Activated T-cell treated with anti-CD3 and anti-CD28 coated beads, Interleukin-2, amount 50 U/mL, for 72 hours (primary cell): ENCODE measurements around the gene TCF4. TPM values are rescaled to one million over a fixed set of nuclear protein-coding genes. Genes with fewer than 3 reads are reported as not detected.

Experiments used
- ATAC-seq, 2 donors: fragments of 150-1000 bp; cut with Tn5 transposase; replicated peaks in 1 of 2; 2 replicates each; pipeline ENCODE4 v1.10.0; 2021; ENCODE audit warnings: moderate library complexity in 2 of 2, mild to moderate bottlenecking in 1 of 2
- DNase-seq, 2 donors: peaks; one replicate each; pipeline ENCODE4 v3.0.0; 2021 to 2022; ENCODE audit warnings: mixed read lengths in 1 of 2
- H3K27ac Mint-ChIP-seq: one replicate; pipeline ENCODE4 v1.8.0; 2022; ENCODE audit warnings: mild to moderate bottlenecking, moderate library complexity, mixed read lengths
- H3K27me3 Mint-ChIP-seq: one replicate; pipeline ENCODE4 v1.8.0; 2022; ENCODE audit warnings: low read depth, mixed read lengths
- H3K36me3 Mint-ChIP-seq, 2 donors: one replicate each; pipeline ENCODE4 v1.8.0; 2022; ENCODE audit warnings: mixed read lengths in 2 of 2, mild to moderate bottlenecking in 1 of 2; ENCODE audit not compliant: insufficient read depth in 2 of 2
- H3K4me1 Mint-ChIP-seq: one replicate; pipeline ENCODE4 v1.8.0; 2022; ENCODE audit warnings: low read depth, mixed read lengths
- H3K4me3 Mint-ChIP-seq, 2 donors: one replicate each; pipeline ENCODE4 v1.8.0; 2022; ENCODE audit warnings: mild to moderate bottlenecking in 2 of 2, mixed read lengths in 2 of 2, moderate library complexity in 2 of 2
- H3K9me3 Mint-ChIP-seq, 2 donors: one replicate each; pipeline ENCODE4 v1.8.0; 2022; ENCODE audit warnings: mixed read lengths in 2 of 2
- total RNA-seq, 2 donors: library from RNA; stranded (reverse); gene quantifications; one replicate each; pipeline ENCODE4 v1.2.3, GENCODE V29; 2022

Gene TCF4
- total RNA-seq, 2 donors from 2014 or later = 1.8 to 2.4 TPM

GRCh38 chr18:55374741-55375140 lies 213.3 kb downstream of the TCF4 start:
- ATAC-seq (no peak), DNase-seq (no peak)
- Mint-ChIP-seq H3K27me3 (no peaks in the 10 kb centered on the region), H3K36me3 (peaks cover 0 to 1% of the 10 kb centered on the region in 2 donors), H3K9me3 (peaks cover 0 to 1% of the 10 kb centered on the region in 2 donors), H3K27ac (no peak overlapping the region), H3K4me3 (no peak overlapping the region), H3K4me1 (no peaks in the 10 kb centered on the region)

GRCh38 chr18:55372209-55372608 lies 215.8 kb downstream of the TCF4 start:
- Mint-ChIP-seq H3K36me3 (peaks cover 0 to 1% of the 10 kb centered on the region in 2 donors), H3K27me3 (no peaks in the 10 kb centered on the region), H3K4me1 (no peaks in the 10 kb centered on the region), H3K4me3 (no peak overlapping the region), H3K27ac (no peak overlapping the region), H3K9me3 (peaks cover 0 to 1% of the 10 kb centered on the region in 2 donors)
- DNase-seq = no peak
- ATAC-seq = no peak

- Mint-ChIP-seq H3K9me3 (peaks cover 0 to 1% of the 10 kb centered on the region in 2 donors), H3K4me3 (no peak overlapping the region), H3K27ac (no peak overlapping the region), H3K36me3 (peaks cover 0 to 1% of the 10 kb centered on the region in 2 donors), H3K4me1 (no peaks in the 10 kb centered on the region), H3K27me3 (no peaks in the 10 kb centered on the region)
- ATAC-seq (no peak), DNase-seq (no peak)
Observed at GRCh38 chr18:55370936-55371335, 217.1 kb downstream of the TCF4 start.

- H3K4me1 Mint-ChIP-seq = no peaks in the 10 kb centered on the region
- no peak overlapping the region for H3K4me3 Mint-ChIP-seq
- H3K36me3 Mint-ChIP-seq = peaks cover 0 to 1% of the 10 kb centered on the region in 2 donors
- DNase-seq = no peak
- peaks cover 0 to 1% of the 10 kb centered on the region in 2 donors for H3K9me3 Mint-ChIP-seq
- no peak for ATAC-seq
- H3K27me3 Mint-ChIP-seq = no peaks in the 10 kb centered on the region
- no peak overlapping the region for H3K27ac Mint-ChIP-seq
Observed at GRCh38 chr18:55369346-55369745, 218.6 kb downstream of the TCF4 start.

- no peaks in the 10 kb centered on the region for H3K36me3 Mint-ChIP-seq
- ATAC-seq = no peak
- no peak overlapping the region for H3K27ac Mint-ChIP-seq
- no peaks in the 10 kb centered on the region for H3K9me3 Mint-ChIP-seq
- no peak for DNase-seq
- no peaks in the 10 kb centered on the region for H3K27me3 Mint-ChIP-seq
- no peak overlapping the region for H3K4me3 Mint-ChIP-seq
- H3K4me1 Mint-ChIP-seq = no peaks in the 10 kb centered on the region
Observed at GRCh38 chr18:55365342-55365741, 222.7 kb downstream of the TCF4 start.

GRCh38 chr18:55362303-55362702 lies 225.7 kb downstream of the TCF4 start:
- Mint-ChIP-seq H3K4me1 (no peaks in the 10 kb centered on the region), H3K36me3 (no peaks in the 10 kb centered on the region), H3K27me3 (no peaks in the 10 kb centered on the region), H3K27ac (no peak overlapping the region), H3K4me3 (no peak overlapping the region), H3K9me3 (no peaks in the 10 kb centered on the region)
- ATAC-seq (no peak), DNase-seq (no peak)

- Mint-ChIP-seq H3K4me1 (no peaks in the 10 kb centered on the region), H3K9me3 (no peaks in the 10 kb centered on the region), H3K36me3 (no peaks in the 10 kb centered on the region), H3K4me3 (no peak overlapping the region), H3K27ac (no peak overlapping the region), H3K27me3 (no peaks in the 10 kb centered on the region)
- DNase-seq (no peak), ATAC-seq (no peak)
Observed at GRCh38 chr18:55361492-55362250, 226.3 kb downstream of the TCF4 start.

GRCh38 chr18:55360061-55360460 lies 227.9 kb downstream of the TCF4 start:
- no peaks in the 10 kb centered on the region for H3K36me3 Mint-ChIP-seq
- ATAC-seq = no peak
- H3K4me3 Mint-ChIP-seq = no peak overlapping the region

GRCh38 chr18:55356815-55357214 lies 231.2 kb downstream of the TCF4 start:
- DNase-seq (no peak), ATAC-seq (no peak)
- Mint-ChIP-seq H3K9me3 (no peaks in the 10 kb centered on the region), H3K27me3 (peaks cover 24% of the 10 kb centered on the region), H3K4me3 (no peak overlapping the region), H3K4me1 (no peaks in the 10 kb centered on the region), H3K27ac (no peak overlapping the region), H3K36me3 (no peaks in the 10 kb centered on the region)

More at GRCh38 chr18:55360061-55360460, 227.9 kb downstream of the TCF4 start:
- H3K4me1 Mint-ChIP-seq = no peaks in the 10 kb centered on the region
- DNase-seq = no peak
- H3K27ac Mint-ChIP-seq = no peak overlapping the region
- no peaks in the 10 kb centered on the region for H3K9me3 Mint-ChIP-seq
- H3K27me3 Mint-ChIP-seq = peaks cover 3% of the 10 kb centered on the region

GRCh38 chr18:55355223-55355622 lies 232.8 kb downstream of the TCF4 start:
- Mint-ChIP-seq H3K27ac (no peak overlapping the region), H3K27me3 (peaks cover 24% of the 10 kb centered on the region), H3K4me1 (no peaks in the 10 kb centered on the region), H3K36me3 (no peaks in the 10 kb centered on the region), H3K9me3 (no peaks in the 10 kb centered on the region), H3K4me3 (no peak overlapping the region)
- no peak for ATAC-seq
- no peak for DNase-seq

GRCh38 chr18:55354795-55355194 lies 233.2 kb downstream of the TCF4 start:
- H3K4me3 Mint-ChIP-seq = no peak overlapping the region
- no peaks in the 10 kb centered on the region for H3K4me1 Mint-ChIP-seq
- no peaks in the 10 kb centered on the region for H3K36me3 Mint-ChIP-seq
- H3K9me3 Mint-ChIP-seq = no peaks in the 10 kb centered on the region
- H3K27ac Mint-ChIP-seq = no peak overlapping the region
- DNase-seq (no peak), ATAC-seq (no peak)
- H3K27me3 Mint-ChIP-seq = peaks cover 24% of the 10 kb centered on the region

GRCh38 chr18:55353806-55354205 lies 234.2 kb downstream of the TCF4 start:
- no peaks in the 10 kb centered on the region for H3K9me3 Mint-ChIP-seq
- ATAC-seq = no peak

GRCh38 chr18:55353391-55353790 lies 234.6 kb downstream of the TCF4 start:
- Mint-ChIP-seq H3K36me3 (no peaks in the 10 kb centered on the region), H3K27ac (no peak overlapping the region), H3K27me3 (peaks cover 24% of the 10 kb centered on the region), H3K9me3 (no peaks in the 10 kb centered on the region), H3K4me3 (no peak overlapping the region), H3K4me1 (no peaks in the 10 kb centered on the region)
- no peak for DNase-seq
- ATAC-seq = no peak

More at GRCh38 chr18:55353806-55354205, 234.2 kb downstream of the TCF4 start:
- Mint-ChIP-seq H3K27me3 (peaks cover 24% of the 10 kb centered on the region), H3K27ac (no peak overlapping the region), H3K36me3 (no peaks in the 10 kb centered on the region), H3K4me3 (no peak overlapping the region), H3K4me1 (no peaks in the 10 kb centered on the region)
- DNase-seq = no peak
